ENCODE data around the gene EDEM1.

DNA sequence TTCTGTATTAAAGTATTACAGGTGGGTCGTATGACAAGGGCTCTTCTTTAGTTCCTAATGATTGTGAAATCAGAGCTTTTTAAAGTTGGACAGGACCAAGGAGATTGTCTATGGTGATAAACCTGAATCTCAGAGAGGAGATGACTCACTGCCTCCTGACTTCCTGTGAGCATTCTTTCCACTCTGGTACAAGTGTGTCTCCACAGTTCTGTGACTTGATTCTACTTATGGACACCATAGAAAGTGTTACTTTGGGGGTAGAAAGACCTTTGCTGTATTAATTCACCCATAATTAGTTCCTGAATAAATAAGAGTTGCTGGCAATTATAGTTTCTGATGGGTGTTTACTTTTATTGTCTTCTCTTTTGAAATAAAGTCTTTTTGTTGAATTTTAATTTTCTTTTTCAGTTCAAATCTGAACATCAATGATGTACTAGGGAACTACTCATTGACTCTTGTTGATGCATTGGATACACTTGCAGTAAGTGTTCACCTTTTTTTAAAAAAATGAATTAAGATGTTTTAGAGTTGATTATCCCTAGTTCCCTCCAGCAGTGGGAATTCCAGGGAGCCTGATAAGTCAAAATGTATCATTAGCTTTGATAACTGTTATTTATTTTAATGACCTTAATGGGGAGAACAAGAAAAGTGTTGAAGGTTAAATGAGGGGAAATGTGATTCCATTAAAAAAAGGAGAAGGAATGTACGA, 7.4 kb downstream of the EDEM1 start:
- TF ChIP-seq POLR2A (IDR thresholded peaks at IDR 0.05): no peak
- TF ChIP-seq, protein P1, sequence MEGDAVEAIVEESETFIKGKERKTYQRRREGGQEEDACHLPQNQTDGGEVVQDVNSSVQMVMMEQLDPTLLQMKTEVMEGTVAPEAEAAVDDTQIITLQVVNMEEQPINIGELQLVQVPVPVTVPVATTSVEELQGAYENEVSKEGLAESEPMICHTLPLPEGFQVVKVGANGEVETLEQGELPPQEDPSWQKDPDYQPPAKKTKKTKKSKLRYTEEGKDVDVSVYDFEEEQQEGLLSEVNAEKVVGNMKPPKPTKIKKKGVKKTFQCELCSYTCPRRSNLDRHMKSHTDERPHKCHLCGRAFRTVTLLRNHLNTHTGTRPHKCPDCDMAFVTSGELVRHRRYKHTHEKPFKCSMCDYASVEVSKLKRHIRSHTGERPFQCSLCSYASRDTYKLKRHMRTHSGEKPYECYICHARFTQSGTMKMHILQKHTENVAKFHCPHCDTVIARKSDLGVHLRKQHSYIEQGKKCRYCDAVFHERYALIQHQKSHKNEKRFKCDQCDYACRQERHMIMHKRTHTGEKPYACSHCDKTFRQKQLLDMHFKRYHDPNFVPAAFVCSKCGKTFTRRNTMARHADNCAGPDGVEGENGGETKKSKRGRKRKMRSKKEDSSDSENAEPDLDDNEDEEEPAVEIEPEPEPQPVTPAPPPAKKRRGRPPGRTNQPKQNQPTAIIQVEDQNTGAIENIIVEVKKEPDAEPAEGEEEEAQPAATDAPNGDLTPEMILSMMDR (IDR thresholded peaks at IDR 0.05): no peak

All from ovary (tissue), 3 donors.